Activated CD8-positive, alpha-beta memory T cell treated with anti-CD3 and anti-CD28 coated beads for 24 hours (primary cell): ENCODE measurements around the gene ATP10B.

Experiments used
- DNase-seq: peaks from one replicate; pipeline ENCODE4 v3.0.0-alpha.2; 2020

The ATP10B gene

DNA sequence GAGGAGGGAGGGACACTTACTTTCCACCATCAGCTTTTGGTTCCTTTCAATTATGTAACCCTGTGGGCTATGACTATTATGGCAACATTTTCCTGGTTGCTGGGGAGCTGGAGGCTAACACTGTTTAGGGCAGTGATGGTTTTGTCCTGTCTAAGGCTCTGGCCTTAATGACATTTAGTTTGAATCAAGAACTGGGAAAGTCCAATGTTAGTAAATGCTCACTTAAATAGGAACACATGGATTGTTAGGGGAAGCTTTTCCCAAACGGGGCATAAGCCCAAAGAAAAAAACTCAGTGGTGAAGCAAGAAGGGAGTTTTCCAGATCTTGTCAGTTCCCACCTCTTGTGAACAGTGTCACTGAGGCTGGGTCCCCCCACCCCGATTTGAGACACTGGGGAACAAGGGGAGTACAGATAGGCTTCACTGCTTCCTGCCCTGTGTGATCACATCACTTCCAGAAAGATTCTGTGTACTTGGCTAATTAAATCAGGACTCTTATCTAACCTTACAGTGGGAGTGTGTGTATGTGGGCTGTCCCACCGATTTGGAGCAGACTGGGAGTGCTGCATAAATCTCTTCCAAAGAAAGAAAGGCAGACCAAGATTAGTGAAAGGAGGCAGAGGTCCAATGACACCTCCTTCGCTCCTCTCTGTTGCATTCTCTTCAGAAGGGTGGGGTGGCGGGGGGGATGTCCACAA is 223.9 kb downstream of the ATP10B start:
- no peak for DNase-seq

DNA sequence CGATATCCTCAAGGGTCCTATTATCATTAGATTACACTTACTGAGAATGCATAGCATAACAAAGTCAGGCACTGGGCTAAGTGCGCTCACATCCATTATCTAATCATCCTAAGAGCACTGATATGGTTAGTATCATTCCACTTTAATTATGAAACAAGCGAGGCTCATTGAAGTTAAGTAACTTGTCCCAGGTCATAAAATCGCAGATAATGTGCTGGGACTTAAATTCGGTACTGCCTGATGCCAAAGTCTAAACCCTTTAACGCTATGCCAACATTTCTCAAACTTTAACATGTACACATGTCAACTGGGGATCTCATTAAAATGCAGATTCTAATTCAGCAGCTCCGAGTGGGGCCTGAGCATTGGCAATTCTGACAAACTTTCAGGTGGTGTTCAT is 225.7 kb downstream of the ATP10B start:
- no peak for DNase-seq

DNA sequence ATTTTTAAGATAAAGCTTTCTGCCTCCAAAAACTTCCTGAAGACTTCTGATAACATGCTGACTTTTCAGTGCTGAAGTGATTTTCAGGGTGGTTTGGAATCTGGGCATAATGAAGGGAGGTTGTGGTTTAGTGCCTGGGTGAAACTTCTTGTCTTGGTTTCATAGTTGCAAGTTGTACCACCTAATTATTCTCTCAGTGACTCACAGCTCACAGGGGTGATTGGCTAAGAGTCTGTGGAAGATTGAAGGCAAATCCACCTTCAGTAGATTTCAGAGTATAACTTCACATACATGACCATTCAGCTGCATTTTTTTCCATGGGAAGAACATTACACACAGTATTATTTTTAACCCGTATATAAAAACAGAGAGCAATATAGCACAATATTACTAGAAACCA is 230.5 kb downstream of the ATP10B start:
- DNase-seq = no peak

DNA sequence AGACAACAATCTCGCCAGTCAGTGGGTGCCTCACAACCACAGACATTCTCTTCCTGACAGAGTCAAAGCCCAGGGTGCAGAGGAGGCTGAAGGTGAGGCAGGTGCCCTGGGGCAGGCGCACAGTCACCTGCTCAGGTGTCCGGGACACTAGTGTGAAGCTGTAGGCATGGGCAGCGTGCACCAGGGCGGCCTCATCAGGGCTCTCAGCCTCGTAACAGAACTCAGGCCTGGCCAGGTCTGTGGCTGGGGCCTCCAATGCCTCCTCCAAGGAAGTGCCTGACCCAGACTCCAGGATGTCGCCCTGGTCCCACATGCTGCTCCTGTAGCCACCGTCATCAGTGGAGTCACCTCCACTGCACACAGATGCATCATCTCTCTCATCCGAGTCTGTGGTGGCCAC is 231.6 kb downstream of the ATP10B start:
- no peak for DNase-seq

DNA sequence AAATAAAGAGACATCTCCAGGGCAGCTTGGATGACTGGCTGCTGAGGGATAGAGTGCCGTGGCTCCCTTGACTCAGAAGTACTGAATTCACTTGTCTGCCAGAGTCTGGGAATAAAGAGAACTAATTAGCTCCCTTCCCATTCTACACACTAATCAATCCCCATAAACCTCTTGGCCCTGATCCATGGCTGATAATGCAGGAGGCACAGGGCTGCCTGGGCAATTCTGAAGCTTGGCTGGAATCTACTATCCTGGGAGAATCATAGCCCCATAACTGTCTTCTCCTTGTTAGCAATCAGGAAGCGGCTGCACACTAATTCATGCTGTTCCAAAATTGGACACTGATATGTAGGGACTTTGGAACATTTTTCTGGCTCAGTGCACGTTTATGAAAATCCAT is 232.6 kb downstream of the ATP10B start:
- no peak for DNase-seq

DNA sequence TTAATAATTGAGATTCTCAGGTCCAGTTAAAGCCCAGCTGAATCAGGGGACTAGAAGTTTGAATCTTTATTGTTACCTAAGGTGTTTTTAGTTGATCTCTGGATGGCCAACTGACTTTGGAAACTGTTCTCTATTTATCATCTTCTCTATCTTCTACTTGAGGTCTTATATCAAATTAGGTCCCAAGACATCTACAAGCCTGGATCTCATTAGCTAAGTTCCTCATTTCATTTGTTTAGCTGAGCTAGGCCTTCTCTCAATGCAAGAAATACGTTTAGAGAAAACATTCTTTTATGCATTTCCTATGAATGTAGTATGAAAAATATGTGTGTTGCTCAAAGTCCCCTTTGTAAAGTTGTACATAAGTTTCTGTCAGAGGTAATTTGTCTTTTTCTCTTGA is 233.7 kb downstream of the ATP10B start:
- no peak for DNase-seq

DNA sequence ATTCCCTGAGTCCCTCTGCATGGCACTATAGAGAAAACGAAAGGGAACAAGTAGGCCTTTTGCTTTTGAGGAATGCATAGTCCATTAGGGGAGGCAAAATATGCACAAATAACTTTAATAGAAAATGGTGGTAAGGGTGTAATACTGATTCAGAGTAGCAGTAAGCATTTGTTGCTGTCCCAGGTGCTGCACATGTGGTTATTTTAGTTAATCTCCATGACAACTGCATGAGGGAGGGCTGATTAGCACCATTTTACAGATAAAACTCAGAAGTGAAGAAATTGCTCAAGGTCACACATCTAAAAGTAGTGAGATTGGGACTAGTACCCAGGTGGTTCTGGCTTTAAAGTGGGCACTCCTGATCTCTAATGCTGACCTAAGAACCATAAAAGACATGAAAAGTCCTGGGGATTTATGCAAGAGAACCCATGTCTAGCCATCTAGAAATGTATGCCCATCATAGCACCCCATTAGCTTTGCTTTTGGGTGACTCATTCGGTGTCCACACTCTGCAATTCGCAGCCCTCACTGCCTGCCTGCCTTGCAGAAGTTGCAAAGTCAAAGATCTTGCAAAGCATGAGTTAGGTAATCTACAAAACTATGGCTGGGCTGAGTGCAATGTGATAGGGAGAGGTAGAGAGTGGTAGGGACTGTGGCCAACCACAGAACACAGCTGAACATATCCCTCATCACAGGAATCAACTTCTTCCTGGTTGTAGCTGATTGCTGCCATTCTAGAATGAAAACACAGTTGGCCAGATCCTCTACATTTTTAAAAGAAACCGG is 235.1 kb downstream of the ATP10B start:
- DNase-seq = no peak

DNA sequence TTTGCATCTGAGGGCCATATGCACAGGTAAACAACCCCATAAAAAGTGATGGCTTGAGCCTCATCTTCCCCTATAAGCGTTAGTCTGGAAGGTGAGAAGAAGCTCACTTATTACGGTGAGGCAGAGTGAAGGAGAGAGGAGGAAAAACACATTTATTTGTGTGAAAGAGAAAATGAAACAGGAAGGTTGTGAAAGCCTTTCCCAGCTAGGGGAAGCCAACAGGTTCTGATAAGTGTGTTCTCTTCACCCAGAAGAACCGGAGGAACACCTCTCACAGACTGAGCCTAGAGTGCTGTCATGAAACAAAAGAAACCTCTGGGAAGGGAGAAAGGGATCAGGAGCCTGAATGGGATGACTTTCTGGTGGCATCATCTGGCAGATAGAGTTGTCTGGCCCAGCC is 237.9 kb downstream of the ATP10B start:
- no peak for DNase-seq

DNA sequence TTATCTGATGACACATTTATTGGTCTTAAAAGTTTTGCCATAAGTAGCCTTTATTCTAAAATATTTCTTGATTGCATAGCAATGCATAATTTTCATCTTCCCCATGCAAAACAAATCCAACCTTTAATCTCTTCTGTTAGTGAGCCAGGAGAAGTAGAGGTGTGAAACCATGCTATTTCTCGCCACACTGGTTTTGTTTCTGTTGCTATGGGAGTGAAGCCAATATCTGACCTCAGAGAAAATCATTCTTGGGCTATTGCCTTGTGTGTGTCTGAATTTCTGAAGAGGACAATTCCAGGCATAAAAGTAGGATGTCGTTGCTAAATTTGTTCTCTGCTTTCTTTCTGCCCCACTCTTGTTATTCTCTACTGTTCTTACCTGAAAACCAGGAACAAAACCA is 246.7 kb downstream of the ATP10B start:
- no peak for DNase-seq

DNA sequence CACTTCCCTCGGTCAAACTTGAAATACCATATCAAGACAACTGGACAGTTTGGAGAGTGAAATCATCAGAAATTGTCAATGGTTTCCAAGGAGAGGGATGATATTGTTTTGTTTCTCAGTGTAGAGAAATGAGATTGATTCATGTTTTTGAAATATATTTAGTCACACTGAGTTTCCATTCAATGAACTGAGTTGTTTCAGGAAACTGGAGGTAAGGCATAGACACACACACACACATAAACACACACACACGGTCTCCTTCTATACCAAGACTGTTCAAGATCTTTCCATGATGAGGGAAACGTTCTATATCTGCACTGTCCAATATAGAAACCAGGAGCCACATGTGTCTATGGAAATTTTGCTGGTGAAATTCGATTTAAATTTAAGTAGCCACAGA is 247.5 kb downstream of the ATP10B start:
- DNase-seq = no peak

DNA sequence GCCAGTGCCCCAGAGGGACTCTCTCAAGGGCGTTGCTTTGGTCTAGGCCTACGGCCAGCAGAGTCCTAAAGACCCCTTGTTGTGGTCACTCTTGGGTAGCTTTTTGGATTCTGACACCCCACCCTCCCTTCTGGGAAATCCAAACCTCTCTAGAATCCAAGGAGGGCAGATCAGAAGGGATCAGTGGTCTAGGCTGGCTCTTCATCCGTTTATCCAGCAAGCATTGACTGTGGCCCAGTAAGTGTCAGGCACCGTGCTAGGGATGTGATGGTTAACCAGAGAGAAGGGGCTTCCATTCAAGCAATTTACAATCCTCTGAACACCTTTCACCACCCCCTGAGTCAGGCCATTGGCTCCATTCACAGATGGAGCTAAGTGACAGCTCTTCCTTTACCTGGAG is 249.3 kb downstream of the ATP10B start:
- DNase-seq = no peak

DNA sequence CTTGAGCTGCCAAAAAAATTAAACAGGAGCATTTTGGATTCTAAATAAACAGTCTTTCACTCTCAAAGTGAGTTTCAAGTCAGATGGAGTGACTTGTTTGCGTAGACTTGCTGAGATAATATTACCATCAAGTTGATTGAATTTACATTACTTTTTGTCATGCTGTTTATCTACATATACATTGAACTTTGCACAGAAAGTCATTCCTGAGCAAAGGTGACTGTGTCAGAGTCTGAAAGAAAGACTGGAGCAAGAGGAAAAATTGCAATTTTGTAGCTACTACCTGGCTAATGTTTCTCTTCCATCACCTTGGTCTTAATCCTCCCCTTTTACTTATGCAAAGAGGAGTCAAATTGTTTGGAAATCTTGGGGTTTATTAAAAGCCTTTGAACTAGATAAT is 251.0 kb downstream of the ATP10B start:
- DNase-seq = no peak

DNA sequence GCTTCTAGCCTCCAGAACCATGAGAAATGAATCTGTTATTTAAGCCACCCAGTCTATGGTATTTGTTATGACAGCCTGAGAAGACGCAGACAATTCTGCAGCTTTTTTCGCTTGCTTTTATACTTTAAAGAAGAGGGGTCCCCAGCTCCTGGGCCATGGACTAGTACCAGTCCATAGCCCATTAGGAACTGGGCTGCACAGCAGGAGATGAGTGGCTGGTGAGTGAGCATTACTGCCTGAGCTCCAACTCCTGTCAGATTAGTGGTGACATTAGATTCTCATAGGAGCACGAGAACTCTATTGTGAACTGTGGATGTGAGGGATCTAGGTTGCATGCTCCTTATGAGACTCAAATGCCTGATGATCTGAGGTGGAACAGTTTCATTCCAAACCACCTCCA is 278.7 kb downstream of the ATP10B start:
- DNase-seq = no peak

DNA sequence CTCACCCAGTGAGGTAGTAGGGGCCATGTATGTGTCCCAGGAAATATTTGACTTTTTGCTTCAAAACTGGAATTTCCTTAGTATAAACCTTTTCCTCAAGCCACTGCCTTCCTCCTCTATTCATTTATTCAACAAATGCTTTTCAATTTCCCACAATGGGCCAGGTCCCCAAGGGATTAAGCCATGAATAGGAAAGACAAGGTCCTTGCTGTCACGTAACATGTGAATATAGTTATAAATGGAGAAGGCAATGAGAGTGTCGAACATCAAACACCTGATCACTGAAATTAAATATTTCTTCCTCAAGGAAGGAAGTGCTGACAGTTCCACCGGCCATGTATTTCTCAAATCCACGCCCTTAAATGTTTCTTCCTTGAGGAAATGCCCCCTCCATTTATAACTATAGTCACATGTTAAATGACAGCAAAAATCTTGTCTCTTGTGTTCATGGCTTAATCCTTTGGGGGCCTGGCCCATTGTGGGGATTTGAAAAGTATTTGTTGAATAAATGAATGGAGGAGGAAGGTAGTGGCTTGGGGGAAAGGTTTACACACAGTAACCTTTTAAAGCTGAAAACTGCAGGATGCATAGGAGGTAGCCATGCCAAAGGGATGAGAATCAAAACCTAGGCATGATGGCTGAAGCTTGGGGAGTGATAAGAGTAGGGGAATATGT is 284.8 kb downstream of the ATP10B start:
- DNase-seq = no peak

DNA sequence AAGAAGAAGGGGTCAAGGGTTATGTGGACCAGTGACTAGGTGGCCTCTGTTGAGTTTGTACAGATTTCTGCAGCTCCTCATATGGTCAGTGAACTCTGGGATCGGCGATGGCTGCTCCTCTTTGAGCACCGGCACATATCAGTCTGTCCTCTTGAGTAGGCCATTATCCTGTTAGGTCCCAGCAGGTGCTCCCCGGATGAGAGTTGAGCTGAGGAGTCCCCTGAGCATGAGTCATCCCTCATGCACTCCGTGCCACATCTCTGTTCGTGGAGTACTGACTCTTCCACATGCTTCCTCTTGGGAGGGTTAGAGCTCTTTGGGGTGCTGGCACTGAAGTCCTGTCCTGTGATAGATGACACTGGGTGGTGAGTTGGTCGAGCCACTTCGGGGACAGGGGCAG is 286.6 kb downstream of the ATP10B start:
- DNase-seq = no peak

DNA sequence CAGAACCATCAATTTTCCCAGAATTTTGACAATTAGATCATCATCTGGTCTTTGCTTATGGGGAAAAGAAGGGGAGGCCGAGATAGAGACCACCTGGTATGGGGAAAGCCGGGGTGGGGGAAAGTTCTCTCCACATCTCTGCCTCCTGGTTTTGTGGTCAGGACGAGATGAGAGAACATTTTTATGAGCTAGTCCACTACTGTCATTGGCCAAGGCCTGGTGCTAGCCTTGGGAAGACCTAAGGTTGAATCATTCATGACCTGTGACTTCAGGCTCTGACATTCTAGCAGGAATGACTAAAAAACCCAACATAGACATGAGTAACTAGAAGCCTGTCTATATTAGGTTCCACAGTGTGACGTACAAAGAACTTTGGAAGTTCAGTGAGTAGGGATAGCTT is 295.2 kb downstream of the ATP10B start:
- DNase-seq = no peak

DNA sequence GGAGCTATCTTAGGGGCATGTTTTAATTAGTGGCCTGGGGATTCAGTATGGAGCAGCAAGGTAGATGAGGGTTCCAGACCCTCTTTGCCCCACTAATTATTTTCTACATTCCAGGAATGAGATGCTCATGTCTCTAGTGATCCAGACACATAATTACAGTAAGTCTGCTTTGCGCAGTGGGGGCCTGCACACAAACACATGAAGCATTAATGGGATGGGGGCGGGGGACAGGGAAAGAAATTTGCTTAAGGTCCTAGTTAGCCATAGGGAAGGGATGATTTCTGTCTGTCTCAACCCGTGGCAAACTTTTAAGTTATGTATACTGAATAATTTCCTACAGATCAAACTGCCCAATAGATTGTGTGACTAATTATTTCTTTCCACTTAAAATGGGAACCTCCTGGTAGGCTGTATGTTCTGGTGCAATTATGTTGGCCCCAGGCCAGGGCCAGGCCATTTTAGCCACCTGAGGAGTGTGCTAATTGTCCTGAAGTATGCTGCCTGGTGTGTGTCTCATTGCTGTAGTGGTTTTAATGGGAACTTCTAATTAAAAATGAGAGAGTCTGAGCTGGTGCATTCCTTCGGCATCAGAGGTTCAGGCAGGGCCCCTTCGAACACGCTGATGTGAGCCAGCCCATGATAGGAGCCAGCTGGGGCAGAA is 295.9 kb downstream of the ATP10B start:
- no peak for DNase-seq

DNA sequence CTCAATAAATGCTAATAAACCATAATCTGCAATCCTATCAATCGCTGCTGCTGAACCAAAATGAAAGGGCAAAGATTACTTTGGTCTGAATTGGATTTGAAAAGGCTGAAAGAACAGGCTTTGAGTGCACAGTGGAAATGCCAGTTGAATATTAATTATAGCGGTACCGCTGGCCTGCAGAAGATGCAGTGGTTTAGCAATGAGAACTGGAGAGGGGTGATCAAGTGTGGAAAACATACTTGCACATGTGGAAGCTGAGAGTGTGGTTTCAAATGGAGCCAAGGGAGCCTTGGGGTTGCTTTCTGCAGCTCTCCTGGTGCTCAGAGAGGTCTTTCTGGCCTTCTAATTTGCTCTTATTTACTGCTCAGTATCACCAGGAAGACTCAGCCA is 296.4 kb downstream of the ATP10B start:
- no peak for DNase-seq

DNA sequence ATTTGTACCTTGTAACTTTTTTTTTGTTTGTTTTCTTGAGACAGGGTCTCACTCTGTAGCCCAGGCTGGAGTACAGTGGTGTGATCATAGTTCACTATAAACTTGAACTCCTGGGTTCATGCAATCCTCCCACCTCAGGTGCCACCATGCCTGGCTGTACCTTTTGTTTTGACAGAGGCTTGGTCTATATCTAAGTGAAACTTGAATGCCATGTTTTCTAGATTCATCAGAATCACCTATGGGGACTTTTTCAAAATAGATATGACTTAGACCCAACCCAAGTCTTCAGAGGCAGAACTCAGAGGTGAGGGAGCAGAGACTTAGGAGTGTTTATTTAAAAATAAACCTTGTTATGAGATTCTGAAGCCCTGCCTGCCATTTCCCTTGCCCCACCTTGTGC is 301.9 kb downstream of the ATP10B start:
- no peak for DNase-seq

DNA sequence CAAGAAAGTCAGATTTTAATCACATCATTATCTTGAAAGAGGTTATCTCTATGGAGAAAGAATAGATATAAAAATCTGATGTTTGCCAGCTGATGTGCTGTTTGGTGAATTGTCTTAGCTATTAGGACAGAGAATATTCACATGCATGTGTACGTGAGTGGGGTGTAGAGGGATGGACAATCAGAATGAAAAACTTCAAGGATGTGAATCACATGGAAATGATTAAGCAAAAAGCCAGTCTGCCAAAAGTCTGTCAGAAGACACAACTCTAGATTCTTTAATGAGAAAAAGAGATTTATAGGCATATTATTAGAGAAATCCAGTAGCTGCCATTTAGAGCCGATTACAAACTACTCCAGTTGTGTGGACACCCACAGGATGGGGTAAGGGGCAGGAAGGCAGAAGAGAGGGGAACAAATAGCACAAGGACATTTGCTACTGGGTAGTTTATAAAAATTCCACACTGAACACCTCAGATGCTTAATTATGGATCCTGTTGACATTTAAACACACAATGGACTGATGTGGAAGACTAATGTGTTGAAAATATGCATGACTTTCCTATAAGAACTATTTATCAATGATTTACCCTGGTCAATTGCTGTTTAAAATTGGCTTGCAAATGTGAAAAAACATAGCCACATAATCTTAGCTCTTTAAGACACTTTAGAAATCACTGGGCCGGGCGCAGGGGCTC is 302.9 kb downstream of the ATP10B start:
- DNase-seq = no peak

DNA sequence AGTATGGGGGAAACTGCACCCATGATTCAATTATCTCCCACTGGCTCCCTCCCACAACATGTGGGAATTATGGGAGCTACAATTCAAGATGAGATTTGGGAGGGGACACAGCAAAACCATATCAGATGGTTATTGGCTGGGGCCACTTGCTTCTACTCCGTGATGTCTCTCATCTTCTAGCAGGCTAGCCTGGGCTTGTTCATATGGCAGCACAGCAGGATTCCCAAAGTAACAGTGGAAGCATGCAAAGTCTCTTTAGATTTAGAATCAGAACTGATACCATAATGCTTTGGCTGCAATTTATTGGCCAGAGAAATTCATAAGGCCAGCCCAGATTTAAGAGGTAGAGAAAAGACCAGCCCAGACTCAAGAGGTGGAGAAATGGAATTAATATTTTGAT is 304.1 kb downstream of the ATP10B start:
- no peak for DNase-seq

DNA sequence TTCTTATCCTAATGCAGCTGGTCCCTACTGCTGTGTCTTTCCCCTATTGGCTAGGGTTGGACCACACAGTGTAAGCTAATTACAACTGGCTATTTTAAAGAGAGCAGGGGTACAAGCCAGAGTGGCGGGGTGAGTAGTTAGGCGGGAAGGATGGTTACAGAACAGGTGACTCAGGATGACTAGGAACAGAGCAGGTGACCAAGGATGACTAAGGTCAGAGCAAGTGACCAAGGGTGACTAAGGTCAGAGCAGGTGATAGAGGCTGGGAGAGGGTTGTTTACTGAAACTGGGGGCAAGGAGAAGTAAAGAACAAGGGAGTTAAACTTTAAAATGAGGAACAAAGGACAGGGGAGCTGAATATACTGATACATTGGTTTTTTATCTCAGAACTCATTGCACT is 304.9 kb downstream of the ATP10B start:
- DNase-seq = no peak

DNA sequence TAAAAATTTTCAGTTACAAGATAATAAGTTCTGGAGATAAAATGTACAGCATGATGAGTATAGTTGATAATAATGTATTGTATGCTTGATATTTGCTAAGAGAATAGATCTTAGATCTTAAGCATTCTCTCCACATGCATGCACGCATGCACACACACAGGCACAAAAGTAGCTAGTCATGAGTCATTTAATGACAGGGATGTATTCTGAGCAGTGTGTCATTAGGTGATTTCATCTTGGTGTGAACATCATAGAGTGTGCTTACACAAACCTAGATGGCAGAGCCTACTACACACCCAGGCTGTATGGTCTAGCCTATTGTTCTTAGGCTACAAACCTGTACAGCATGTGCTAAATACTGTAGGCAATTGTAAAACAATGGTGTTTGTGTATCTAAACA is 306.2 kb downstream of the ATP10B start:
- no peak for DNase-seq
